Coronary artery (tissue), 2 donors: ENCODE measurements around the gene MIF4GD.
A peak's percentile ranks its signal among the peaks of the same experiment; 100 is the strongest.

Experiments used
- DNase-seq: peaks from one replicate; pipeline ENCODE4 v3.0.0-alpha.2; 2017; ENCODE audit warnings: low spot score
- H3K27ac ChIP-seq, 2 donors: fragments of 200-600 bp; sonication (generic); one replicate each; pipeline ENCODE4 v1.5.1; 2016 to 2019
- H3K4me3 ChIP-seq: fragments of 200-600 bp; sonication (generic); 2 replicates; pipeline ENCODE4 v1.5.1; 2016; ENCODE audit warnings: mild to moderate bottlenecking, moderate library complexity
- CTCF ChIP-seq: fragments of 200-600 bp; sonication (generic); IDR thresholded peaks from one replicate; pipeline ENCODE4 v1.5.1; 2019; ENCODE audit warnings: antibody characterized with exemption

Gene MIF4GD

DNA sequence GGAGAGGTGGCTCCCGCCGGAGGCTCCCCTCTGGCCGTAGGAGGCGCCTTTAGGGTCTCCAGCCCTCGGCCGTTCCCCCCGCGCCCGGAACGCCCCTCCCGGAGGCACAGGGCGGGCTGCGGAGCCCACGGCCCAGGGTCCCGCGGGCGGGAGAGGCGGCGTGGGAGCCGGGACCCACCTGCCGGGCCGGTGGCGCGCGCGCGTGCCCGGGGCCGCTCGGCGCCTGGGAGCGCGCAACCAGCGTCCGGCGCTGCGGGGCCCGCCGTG is at the start of gene MIF4GD:
MIF4GD (minus strand) TSS at position 266 of the 267 bp plus-strand sequence. CDS start 1,036 bp downstream, outside the sequence.
- Histone ChIP-seq H3K27ac (peak within 1 kb of the TSS; percentile 92 to 97), H3K4me3 (peak within 1 kb of the TSS; percentile 82)
- no peak for DNase-seq
- no peak for TF ChIP-seq CTCF

DNA sequence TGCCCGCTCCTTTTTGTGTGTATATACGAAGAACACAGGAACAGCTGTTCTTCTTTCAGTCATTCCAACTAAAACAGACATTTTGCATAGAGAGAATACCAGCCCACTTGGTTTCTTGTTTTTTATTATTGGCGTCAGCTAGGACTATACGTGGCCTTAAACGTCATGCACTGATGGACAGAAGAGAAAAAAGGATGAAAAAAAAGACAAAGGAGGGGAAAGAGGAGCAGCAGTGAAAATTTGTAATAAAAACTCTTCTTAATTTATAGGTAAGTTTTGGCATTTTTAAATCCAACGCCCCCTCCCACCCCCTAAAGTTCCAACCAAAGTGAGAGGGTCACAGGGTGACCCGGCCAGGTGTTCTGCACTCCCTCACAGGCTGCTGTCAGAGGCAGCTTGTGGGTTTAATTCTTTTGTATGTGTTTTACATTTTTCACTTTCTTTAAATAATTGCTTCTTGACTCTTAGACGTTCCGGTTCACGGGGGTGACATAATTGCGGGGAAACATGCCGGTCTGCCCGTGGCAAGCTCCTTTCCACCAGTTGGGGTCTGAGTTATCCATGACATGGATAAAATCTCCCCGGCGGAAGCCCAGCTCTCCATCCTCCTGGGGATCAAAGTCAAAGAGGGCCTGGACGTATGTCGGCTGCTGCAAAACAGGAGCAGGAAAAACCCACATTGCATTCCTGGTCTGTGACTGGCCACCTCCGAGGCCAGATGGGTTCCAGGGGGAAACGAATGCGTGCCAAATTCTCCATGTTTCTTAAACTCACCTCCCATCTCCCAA is 49.1 kb upstream of the MIF4GD start:
- TF ChIP-seq CTCF: no peak
- DNase-seq: no peak
- Histone ChIP-seq H3K4me3 (no peak overlapping the region), H3K27ac (no peak overlapping the region)

GRCh38 chr17:75318615-75319222 is 47.7 kb upstream of the MIF4GD start:
- peak overlapping the region in 1 of 2 donors; percentile 31 for H3K27ac ChIP-seq
- H3K4me3 ChIP-seq: no peak overlapping the region
- no peak for DNase-seq
- TF ChIP-seq CTCF: no peak

DNA sequence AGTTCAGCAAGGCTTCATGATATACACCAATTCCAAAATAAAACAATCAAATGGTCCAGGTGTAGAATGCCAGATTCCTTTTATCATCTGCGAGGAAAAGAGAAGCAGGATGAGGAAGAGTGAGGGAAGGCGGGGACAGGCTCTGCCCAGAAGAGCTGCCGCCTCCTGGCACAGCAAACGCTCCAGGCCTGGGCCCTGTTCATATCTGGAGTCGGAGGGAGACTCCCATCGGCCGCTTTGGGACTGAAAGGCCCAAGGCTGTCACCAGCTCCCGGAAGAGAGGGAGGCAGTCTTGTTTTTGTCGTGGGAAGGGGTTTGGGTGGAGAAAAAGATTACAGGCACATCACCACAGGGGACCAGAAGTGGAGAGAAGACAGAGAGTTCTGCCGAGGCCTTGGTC is 47.2 kb upstream of the MIF4GD start:
- no peak overlapping the region for H3K4me3 ChIP-seq
- TF ChIP-seq CTCF: no peak
- peak overlapping the region in 1 of 2 donors; percentile 31 for H3K27ac ChIP-seq
- DNase-seq: no peak

- no peak for DNase-seq
- peak overlapping the region in 1 of 2 donors; percentile 5 for H3K27ac ChIP-seq
These were observed 46.6 kb upstream of the MIF4GD start for GRCh38 chr17:75317671-75318070.

GRCh38 chr17:75316253-75316652 is 45.2 kb upstream of the MIF4GD start:
- Histone ChIP-seq H3K4me3 (no peak overlapping the region), H3K27ac (peak overlapping the region in 1 of 2 donors; percentile 68)
- DNase-seq: no peak
- no peak for TF ChIP-seq CTCF

More at GRCh38 chr17:75317671-75318070, 46.6 kb upstream of the MIF4GD start:
- H3K4me3 ChIP-seq: no peak overlapping the region
- TF ChIP-seq CTCF: no peak
